HEK293T (cell line): ENCODE data around the gene PXDN.

ENCODE experiments used
- CTCF ChIA-PET: fragments of 350-600 bp; formaldehyde crosslinking; extraction: SDS; loops from one replicate; lab custom pipeline; 2021; ENCODE audit warnings: antibody characterized with exemption, inconsistent platforms; lab: Yijun Ruan, JAX
- POLR2A ChIA-PET: fragments of 350-600 bp; formaldehyde crosslinking; extraction: SDS; loops from one replicate; lab custom pipeline; 2020; ENCODE audit warnings: antibody characterized with exemption, inconsistent platforms; lab: Yijun Ruan, JAX
- DNase-seq: peaks from one replicate; pipeline ENCODE4 v3.0.0; 2012; ENCODE audit warnings: mixed read lengths; ENCODE audit errors: extremely low spot score
- ARNT ChIP-seq: fragments of 450-650 bp; IDR thresholded peaks from 2 replicates; pipeline ENCODE4 v1.6.1; 2017; ENCODE audit warnings: mild to moderate bottlenecking
- BHLHE40 ChIP-seq: fragments of 450-650 bp; IDR thresholded peaks from 2 replicates; pipeline ENCODE4 v1.6.1; 2016; ENCODE audit warnings: mild to moderate bottlenecking, moderate library complexity, borderline replicate concordance
- CTBP1 ChIP-seq: fragments of 450-650 bp; IDR thresholded peaks from 2 replicates; pipeline ENCODE4 v1.6.1; 2016; ENCODE audit warnings: borderline replicate concordance
- ELF4 ChIP-seq: fragments of 450-650 bp; IDR thresholded peaks from 2 replicates; pipeline ENCODE4 v1.6.1; 2017; ENCODE audit warnings: antibody characterized with exemption
- FOXA1 ChIP-seq: fragments of 450-650 bp; IDR thresholded peaks from 2 replicates; pipeline ENCODE4 v1.6.1; 2016; ENCODE audit warnings: mild to moderate bottlenecking
- FOXK2 ChIP-seq: fragments of 450-650 bp; IDR thresholded peaks from 2 replicates; pipeline ENCODE4 v1.6.1; 2016; ENCODE audit warnings: mild to moderate bottlenecking
- FOXM1 ChIP-seq: fragments of 450-650 bp; IDR thresholded peaks from 2 replicates; pipeline ENCODE4 v1.6.1; 2017; ENCODE audit warnings: mild to moderate bottlenecking, borderline replicate concordance
- HDGF ChIP-seq: fragments of 450-650 bp; IDR thresholded peaks from 2 replicates; pipeline ENCODE4 v1.6.1; 2017; ENCODE audit warnings: antibody characterized with exemption, borderline replicate concordance
- L3MBTL2 ChIP-seq: fragments of 450-650 bp; conservative IDR thresholded peaks from 2 replicates; pipeline ENCODE4 v1.6.1; 2016; ENCODE audit warnings: mild to moderate bottlenecking
- LEF1 ChIP-seq: fragments of 450-650 bp; IDR thresholded peaks from 2 replicates; pipeline ENCODE4 v1.6.1; 2017; ENCODE audit warnings: mild to moderate bottlenecking, borderline replicate concordance
- NFRKB ChIP-seq: fragments of 450-650 bp; IDR thresholded peaks from 2 replicates; pipeline ENCODE4 v1.6.1; 2016; ENCODE audit warnings: mild to moderate bottlenecking, moderate library complexity
- PKNOX1 ChIP-seq: fragments of 450-650 bp; IDR thresholded peaks from 2 replicates; pipeline ENCODE4 v1.6.1; 2016
- SP1 ChIP-seq: fragments of 450-650 bp; IDR thresholded peaks from 2 replicates; pipeline ENCODE4 v1.6.1; 2017
- SUZ12 ChIP-seq: fragments of 450-650 bp; IDR thresholded peaks from 2 replicates; pipeline ENCODE4 v1.6.1; 2016; ENCODE audit warnings: mild to moderate bottlenecking
- TARDBP ChIP-seq: fragments of 450-650 bp; IDR thresholded peaks from 2 replicates; pipeline ENCODE4 v1.6.1; 2016
- ZNF384 ChIP-seq: fragments of 450-650 bp; IDR thresholded peaks from 2 replicates; pipeline ENCODE4 v1.6.1; 2016

PXDN gene

GRCh38 chr2:1748741-1749488 is 4.6 kb upstream of the PXDN start:
- ChIA-PET POLR2A (interaction anchor here (1.0 kb wide), 1 partner anchor 9 kb away, joined by 3 read pairs; no protein-coding TSS in a partner anchor), CTCF (no interaction called here)
- no peak for TF ChIP-seq ELF4
- TF ChIP-seq LEF1, result no peak
- no peak for TF ChIP-seq L3MBTL2
- TF ChIP-seq ZNF384, result no peak
- no peak for TF ChIP-seq ARNT
- TF ChIP-seq TARDBP, result no peak
- TF ChIP-seq HDGF, result no peak
- TF ChIP-seq SUZ12, result no peak
- no peak for TF ChIP-seq FOXA1
- TF ChIP-seq BHLHE40, result no peak
- no peak for TF ChIP-seq PKNOX1
- TF ChIP-seq SP1, result no peak
- TF ChIP-seq CTBP1, result no peak
- no peak for TF ChIP-seq FOXK2
- TF ChIP-seq NFRKB, result no peak
- TF ChIP-seq FOXM1, result no peak
- DNase-seq, result no peak

GRCh38 chr2:1748176-1748740 is 3.9 kb upstream of the PXDN start:
- TF ChIP-seq CTBP1 (no peak), NFRKB (no peak), LEF1 (no peak), SUZ12 (no peak), ELF4 (no peak), TARDBP (no peak), ZNF384 (no peak), FOXK2 (no peak), HDGF (no peak), L3MBTL2 (no peak), BHLHE40 (no peak), FOXM1 (no peak), SP1 (no peak), FOXA1 (no peak), PKNOX1 (no peak), ARNT (no peak)
- CTCF ChIA-PET, result no interaction called here
- DNase-seq, result no peak
- POLR2A ChIA-PET, result interaction anchor here (1.0 kb wide), 1 partner anchor 9 kb away, joined by 3 read pairs; no protein-coding TSS in a partner anchor

- CTCF ChIA-PET, result interaction anchor here (0.6 kb wide), 1 partner anchor 135 kb away, joined by 4 read pairs; no protein-coding TSS in a partner anchor
- POLR2A ChIA-PET, result interaction anchor here (1.0 kb wide), 1 partner anchor 10 kb away, joined by 3 read pairs; no protein-coding TSS in a partner anchor
- DNase-seq, result no peak
- no peak for TF ChIP-seq BHLHE40
- no peak for TF ChIP-seq TARDBP
- TF ChIP-seq L3MBTL2, result no peak
- TF ChIP-seq LEF1, result no peak
- TF ChIP-seq SP1, result no peak
- no peak for TF ChIP-seq ARNT
- no peak for TF ChIP-seq ZNF384
- TF ChIP-seq FOXA1, result no peak
- no peak for TF ChIP-seq HDGF
- TF ChIP-seq PKNOX1, result no peak
- no peak for TF ChIP-seq FOXK2
- TF ChIP-seq ELF4, result no peak
- no peak for TF ChIP-seq CTBP1
These were observed 3.0 kb upstream of the PXDN start for GRCh38 chr2:1747065-1747941.

GRCh38 chr2:1746174-1747064 is 2.1 kb upstream of the PXDN start:
- TF ChIP-seq ELF4 (no peak), LEF1 (no peak), BHLHE40 (no peak), ARNT (no peak), FOXA1 (no peak), PKNOX1 (no peak), TARDBP (no peak), SUZ12 (no peak), L3MBTL2 (no peak), FOXM1 (no peak), CTBP1 (no peak), ZNF384 (no peak), FOXK2 (no peak), SP1 (no peak), NFRKB (no peak), HDGF (no peak)
- no peak for DNase-seq
- ChIA-PET CTCF (interaction anchor here (0.6 kb wide), 1 partner anchor 136 kb away, joined by 4 read pairs; no protein-coding TSS in a partner anchor), POLR2A (no interaction called here)
